MCF 10A (cell line): ENCODE data around the gene AHNAK2. TPM values are rescaled to one million over a fixed set of nuclear protein-coding genes. Genes with fewer than 3 reads are reported as not detected.

Source experiments
- BruUV-seq: library from RNA; stranded (reverse); fragments of 400-500 nt; replicated peaks from 2 replicates; lab custom pipeline; 2021; lab: Mats Ljungman, UMichigan
- CTCF ChIA-PET: fragments of 300-600 bp; sonication (Branson Sonifier 250); formaldehyde crosslinking; extraction: SDS; loops from one replicate; lab custom pipeline; 2021; ENCODE audit warnings: antibody characterized with exemption, inconsistent platforms; lab: Yijun Ruan, JAX
- POLR2A ChIA-PET: fragments of 300-600, 350-650 bp; sonication (Branson Sonifier 250); formaldehyde crosslinking; extraction: SDS; loops from one replicate; lab custom pipeline; 2020; ENCODE audit warnings: antibody characterized with exemption, inconsistent platforms; lab: Yijun Ruan, JAX
- DNase-seq: peaks from one replicate; pipeline ENCODE4 v3.0.0-alpha.2; 2018; ENCODE audit not compliant: unreplicated experiment
- H3K27ac Mint-ChIP-seq: one replicate; pipeline ENCODE4 v1.8.0; 2022; ENCODE audit warnings: mild to moderate bottlenecking, low read depth, mixed read lengths; ENCODE audit not compliant: unreplicated experiment
- H3K27me3 Mint-ChIP-seq: one replicate; pipeline ENCODE4 v1.8.0; 2022; ENCODE audit warnings: mixed read lengths; ENCODE audit not compliant: insufficient read depth, unreplicated experiment
- H3K36me3 Mint-ChIP-seq: one replicate; pipeline ENCODE4 v1.8.0; 2022; ENCODE audit warnings: mild to moderate bottlenecking, moderate library complexity, mixed read lengths; ENCODE audit not compliant: insufficient read depth, unreplicated experiment
- H3K4me1 Mint-ChIP-seq: one replicate; pipeline ENCODE4 v1.8.0; 2022; ENCODE audit warnings: mixed read lengths; ENCODE audit not compliant: insufficient read depth, unreplicated experiment
- H3K4me3 Mint-ChIP-seq: one replicate; pipeline ENCODE4 v1.8.0; 2022; ENCODE audit warnings: mild to moderate bottlenecking, moderate library complexity, mixed read lengths; ENCODE audit not compliant: unreplicated experiment
- H3K9me3 Mint-ChIP-seq: one replicate; pipeline ENCODE4 v1.8.0; 2022; ENCODE audit warnings: mixed read lengths; ENCODE audit not compliant: unreplicated experiment
- CTCF ChIP-seq: fragments of 200-600 bp; IDR thresholded peaks from one replicate; pipeline ENCODE4 v1.8.0; 2022; ENCODE audit warnings: antibody characterized with exemption, mild to moderate bottlenecking; ENCODE audit not compliant: unreplicated experiment
- intact Hi-C: fragments of 100-400 bp; cut with micrococcal nuclease; formaldehyde crosslinking; loops from 2 replicates; pipeline ENCODE4 v1.14.1; 2022
- total RNA-seq: library from RNA; stranded (reverse); gene quantifications from 2 replicates; pipeline ENCODE4 v1.2.3, GENCODE V29; 2022

AHNAK2 gene
- total RNA-seq, 1 experiment from 2014 or later: 218 TPM

- Mint-ChIP-seq H3K9me3 (no peaks in the 10 kb centered on the region), H3K27ac (no peak overlapping the region), H3K4me1 (no peaks in the 10 kb centered on the region), H3K27me3 (no peaks in the 10 kb centered on the region), H3K4me3 (no peak overlapping the region), H3K36me3 (peaks cover 9% of the 10 kb centered on the region)
- BruUV-seq: no TSS peak
- CTCF ChIA-PET: no interaction called here
- TF ChIP-seq CTCF: no peak
- intact Hi-C loops: no loop called here
- DNase-seq: no peak
- POLR2A ChIA-PET: no interaction called here
Measured at GRCh38 chr14:104993306-104993705, 15.1 kb upstream of the AHNAK2 start.

GRCh38 chr14:104992501-104992900 lies 14.3 kb upstream of the AHNAK2 start:
- peaks cover 9% of the 10 kb centered on the region for H3K36me3 Mint-ChIP-seq
- H3K27me3 Mint-ChIP-seq: no peaks in the 10 kb centered on the region
- no peak for DNase-seq
- intact Hi-C loops: no loop called here
- ChIA-PET CTCF (interaction anchor here (0.5 kb wide), 1 partner anchor 10 kb away, joined by 3 read pairs; no protein-coding TSS in a partner anchor), POLR2A (no interaction called here)
- TF ChIP-seq CTCF: no peak
- no peak overlapping the region for H3K4me3 Mint-ChIP-seq
- H3K27ac Mint-ChIP-seq: no peak overlapping the region
- no peaks in the 10 kb centered on the region for H3K9me3 Mint-ChIP-seq
- H3K4me1 Mint-ChIP-seq: peaks cover under 1% of the 10 kb centered on the region
- BruUV-seq: no TSS peak

- H3K4me1 Mint-ChIP-seq: peaks cover 6% of the 10 kb centered on the region
- no TSS peak for BruUV-seq
Measured at GRCh38 chr14:104991896-104992230, 13.7 kb upstream of the AHNAK2 start.

DNA sequence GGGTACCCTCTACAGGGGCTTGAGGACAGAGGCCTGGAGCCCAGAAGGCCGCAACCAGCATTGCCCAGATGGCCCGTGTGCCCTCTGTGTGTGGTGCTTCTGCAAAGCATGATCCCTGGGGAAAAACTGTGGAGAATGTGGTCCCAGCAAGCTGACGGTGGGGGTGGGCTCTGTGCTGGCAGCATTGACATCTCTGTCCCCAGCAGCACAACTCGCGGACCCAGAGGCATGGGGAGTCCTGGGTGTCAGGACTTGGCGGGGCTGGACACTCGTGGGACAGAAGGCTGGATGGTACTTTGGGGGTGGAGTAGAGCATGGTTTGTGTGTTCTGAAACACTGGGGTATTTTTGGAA lies 11.8 kb upstream of the AHNAK2 start:
- DNase-seq: no peak
- intact Hi-C loops: no loop called here
- no peak overlapping the region for H3K27ac Mint-ChIP-seq
- ChIA-PET POLR2A (interaction anchor here (0.8 to 1.5 kb wide), 4 partner anchors 16 to 30 kb away, joined by 3 to 4 read pairs (median 4); no protein-coding TSS in a partner anchor), CTCF (interaction anchor here (1.0 to 1.2 kb wide), 2 partner anchors 26 to 56 kb away, joined by 5 read pairs; no protein-coding TSS in a partner anchor)
- H3K4me3 Mint-ChIP-seq: no peak overlapping the region
- H3K4me1 Mint-ChIP-seq: peaks cover 6% of the 10 kb centered on the region
- no TSS peak for BruUV-seq
- no peaks in the 10 kb centered on the region for H3K27me3 Mint-ChIP-seq
- no peaks in the 10 kb centered on the region for H3K9me3 Mint-ChIP-seq
- peaks cover 9% of the 10 kb centered on the region for H3K36me3 Mint-ChIP-seq
- TF ChIP-seq CTCF: no peak

More at GRCh38 chr14:104991896-104992230, 13.7 kb upstream of the AHNAK2 start:
- DNase-seq: no peak
- Mint-ChIP-seq H3K9me3 (no peaks in the 10 kb centered on the region), H3K27ac (no peak overlapping the region), H3K4me3 (no peak overlapping the region), H3K27me3 (no peaks in the 10 kb centered on the region), H3K36me3 (peaks cover 9% of the 10 kb centered on the region)
- ChIA-PET POLR2A (no interaction called here), CTCF (no interaction called here)
- no peak for TF ChIP-seq CTCF
- intact Hi-C loops: no loop called here
